Natural killer cell (primary cell): ENCODE data around the gene JPH3. TPM values are rescaled to one million over a fixed set of nuclear protein-coding genes. Genes with fewer than 3 reads are reported as not detected.

Experiments used
- ATAC-seq, 3 donors: fragments of 150-1000 bp in 2 of 3; fragments of 200-7000 bp in 1 of 3; cut with Tn5 transposase; 1 replicate in 1 of 3; 2 replicates in 2 of 3; pipeline ENCODE4 v1.10.0; 2021; ENCODE audit warnings: mild to moderate bottlenecking in 2 of 3, moderate library complexity in 2 of 3
- DNase-seq, 2 donors: peaks; one replicate each; pipeline versions ENCODE4 v3.0.0 to v3.0.0-alpha.2; 2013 to 2021; ENCODE audit warnings: mixed read lengths in 1 of 2
- H3K27ac ChIP-seq: one replicate; pipeline ENCODE4 v1.5.1; 2013; ENCODE audit warnings: mild to moderate bottlenecking, low read length
- H3K27me3 ChIP-seq: one replicate; pipeline ENCODE4 v1.6.1; 2013; ENCODE audit warnings: low read length; ENCODE audit not compliant: control insufficient read depth, insufficient read depth
- H3K36me3 ChIP-seq: one replicate; pipeline ENCODE4 v1.6.1; 2013; ENCODE audit warnings: low read length; ENCODE audit not compliant: control insufficient read depth, insufficient read depth
- H3K4me1 ChIP-seq: one replicate; pipeline ENCODE4 v1.6.1; 2013; ENCODE audit warnings: low read length; ENCODE audit not compliant: control insufficient read depth, insufficient read depth
- H3K4me3 ChIP-seq: one replicate; pipeline ENCODE4 v1.5.1; 2013; ENCODE audit warnings: low read length
- H3K9me3 ChIP-seq: one replicate; pipeline ENCODE4 v1.6.1; 2013; ENCODE audit warnings: low read length; ENCODE audit not compliant: control insufficient read depth, insufficient read depth
- H3K27ac Mint-ChIP-seq, 2 donors: one replicate each; pipeline ENCODE4 v1.8.0; 2022; ENCODE audit warnings: mild to moderate bottlenecking in 2 of 2, mixed read lengths in 2 of 2, moderate library complexity in 1 of 2
- H3K27me3 Mint-ChIP-seq, 2 donors: one replicate each; pipeline ENCODE4 v1.8.0; 2022; ENCODE audit warnings: low read depth in 2 of 2, mixed read lengths in 2 of 2
- H3K36me3 Mint-ChIP-seq: one replicate; pipeline ENCODE4 v1.8.0; 2022; ENCODE audit warnings: mixed read lengths
- H3K4me1 Mint-ChIP-seq, 2 donors: one replicate each; pipeline ENCODE4 v1.8.0; 2022; ENCODE audit warnings: mixed read lengths in 2 of 2
- H3K4me3 Mint-ChIP-seq: one replicate; pipeline ENCODE4 v1.8.0; 2022; ENCODE audit warnings: mild to moderate bottlenecking, moderate library complexity, mixed read lengths
- H3K9me3 Mint-ChIP-seq, 2 donors: one replicate each; pipeline ENCODE4 v1.8.0; 2022; ENCODE audit warnings: mixed read lengths in 2 of 2
- CTCF ChIP-seq: fragments of 200-600 bp; IDR thresholded peaks from one replicate; pipeline ENCODE4 v1.8.0; 2022; ENCODE audit warnings: antibody characterized with exemption
- WGBS: methylation state at CpG from one replicate; pipeline ENCODE4 v1.1.7; 2013; ENCODE audit warnings: missing lambda C conversion rate; ENCODE audit not compliant: insufficient coverage; 5-methylcytosine and 5-hydroxymethylcytosine counted together
- intact Hi-C: fragments of 100-400 bp; cut with micrococcal nuclease; formaldehyde crosslinking; loops from one replicate; pipeline ENCODE4 v1.14.2; 2022
- total RNA-seq, 4 donors: library from RNA; stranded (reverse); fragments of 120-200 nt in 1 of 4; gene quantifications; one replicate each; pipeline versions ENCODE4 v1.2.3 to v1.2.4, GENCODE V29; 2013 to 2022

Gene JPH3
- total RNA-seq, 3 donors from 2014 or later (not counting 1 experiment from before 2014, with no cell fraction given), result not detected

- Histone ChIP-seq H3K27ac (no peak overlapping the region), H3K4me3 (no peak overlapping the region), H3K9me3 (no peaks in the 10 kb centered on the region), H3K27me3 (peaks cover 34% of the 10 kb centered on the region), H3K36me3 (no peaks in the 10 kb centered on the region), H3K4me1 (no peaks in the 10 kb centered on the region)
- no peak for TF ChIP-seq CTCF
- Mint-ChIP-seq H3K4me3 (peak overlapping the region; percentile 73), H3K27ac (no peak overlapping the region), H3K4me1 (peaks cover 0 to 4% of the 10 kb centered on the region in 2 donors), H3K9me3 (no peaks in the 10 kb centered on the region), H3K27me3 (peaks cover 41 to 63% of the 10 kb centered on the region in 2 donors), H3K36me3 (no peaks in the 10 kb centered on the region)
- DNase-seq (no peak), ATAC-seq (no peak)
- WGBS, result 2% methylated on average over 97 of the region's 97 CpGs
- intact Hi-C loops, result no loop called here
These were observed 744 bp downstream of the JPH3 start for GRCh38 chr16:87602821-87603683.

GRCh38 chr16:87603684-87604633 is 1.7 kb downstream of the JPH3 start:
- no peak overlapping the region for H3K27ac Mint-ChIP-seq
- no peaks in the 10 kb centered on the region for H3K9me3 ChIP-seq
- peaks cover 0 to 4% of the 10 kb centered on the region in 2 donors for H3K4me1 Mint-ChIP-seq
- no peak overlapping the region for H3K4me3 ChIP-seq
- 19% methylated on average over 44 of the region's 44 CpGs for WGBS
- no peak overlapping the region for H3K4me3 Mint-ChIP-seq
- no peaks in the 10 kb centered on the region for H3K4me1 ChIP-seq
- ATAC-seq (no peak), DNase-seq (no peak)
- TF ChIP-seq CTCF, result no peak
- H3K27ac ChIP-seq, result no peak overlapping the region
- H3K36me3 ChIP-seq, result no peaks in the 10 kb centered on the region
- H3K27me3 Mint-ChIP-seq, result peaks cover 46 to 65% of the 10 kb centered on the region in 2 donors
- peaks cover 36% of the 10 kb centered on the region for H3K27me3 ChIP-seq
- H3K9me3 Mint-ChIP-seq, result no peaks in the 10 kb centered on the region
- no peaks in the 10 kb centered on the region for H3K36me3 Mint-ChIP-seq
- intact Hi-C loops, result no loop called here

- no peaks in the 10 kb centered on the region for H3K36me3 Mint-ChIP-seq
- intact Hi-C loops, result no loop called here
- no peaks in the 10 kb centered on the region for H3K9me3 ChIP-seq
- H3K27me3 Mint-ChIP-seq, result peaks cover 40 to 58% of the 10 kb centered on the region in 2 donors
- WGBS, result 86% methylated on average over 22 of the region's 22 CpGs
- H3K4me1 Mint-ChIP-seq, result peaks cover 0 to 4% of the 10 kb centered on the region in 2 donors
- no peak overlapping the region for H3K4me3 Mint-ChIP-seq
- H3K4me1 ChIP-seq, result no peaks in the 10 kb centered on the region
- no peak for DNase-seq
- no peak overlapping the region for H3K27ac ChIP-seq
- no peaks in the 10 kb centered on the region for H3K9me3 Mint-ChIP-seq
- no peak for ATAC-seq
- no peak overlapping the region for H3K27ac Mint-ChIP-seq
- TF ChIP-seq CTCF, result no peak
- peaks cover 34% of the 10 kb centered on the region for H3K27me3 ChIP-seq
- H3K36me3 ChIP-seq, result no peaks in the 10 kb centered on the region
- H3K4me3 ChIP-seq, result no peak overlapping the region
These were observed 2.4 kb downstream of the JPH3 start for GRCh38 chr16:87604634-87605111.
